SK-MEL-5 (cell line): ENCODE results near the gene MIP. TPM values are rescaled to one million over a fixed set of nuclear protein-coding genes. Genes with fewer than 3 reads are reported as not detected.
"Not testable (repeated sequence)": the region's sequence is repeated elsewhere in the genome, so short reads cannot be mapped to it uniquely, and the experiment has no call there.

Experiments used
- DNase-seq: peaks from one replicate; pipeline ENCODE4 v3.0.0-alpha.2; 2016; ENCODE audit warnings: low read depth, low spot score
- in situ Hi-C: cut with HindIII; loops from 2 replicates; pipeline ENCODE4 v1.10.0; 2016; ENCODE audit warnings: low sequenced_read_pairs, high pct_unique_total_duplicates, low pct_unique_long_range_greater_than_20kb
- polyA plus RNA-seq, 2 experiments: library from polyadenylated mRNA; depleted of rRNA; stranded (reverse); fragments of >200 nt; gene quantifications; 2 replicates each; pipeline ENCODE4 v1.2.3, GENCODE V29; 2015
- total RNA-seq: library from RNA; depleted of rRNA; stranded (reverse); fragments of >200 nt; shearing (Covaris generic); gene quantifications from 2 replicates; pipeline ENCODE4 v1.2.3, GENCODE V29; 2014; rRNA removed

The MIP gene
- total RNA-seq, result not detected in 2 replicates
- polyA plus RNA-seq (2015; cell fraction: cytosol; rRNA removed), result not detected in 2 replicates
- polyA plus RNA-seq (2015; cell fraction: nucleus; rRNA removed), result not detected in 2 replicates

- no peak for DNase-seq
- in situ Hi-C loops, result no loop called here
Measured at GRCh38 chr12:56454557-56454956, at the start of gene MIP. Gene MIP (minus strand): TSS chr12:56454657. CDS start chr12:56454613, 44 bp downstream.

DNA sequence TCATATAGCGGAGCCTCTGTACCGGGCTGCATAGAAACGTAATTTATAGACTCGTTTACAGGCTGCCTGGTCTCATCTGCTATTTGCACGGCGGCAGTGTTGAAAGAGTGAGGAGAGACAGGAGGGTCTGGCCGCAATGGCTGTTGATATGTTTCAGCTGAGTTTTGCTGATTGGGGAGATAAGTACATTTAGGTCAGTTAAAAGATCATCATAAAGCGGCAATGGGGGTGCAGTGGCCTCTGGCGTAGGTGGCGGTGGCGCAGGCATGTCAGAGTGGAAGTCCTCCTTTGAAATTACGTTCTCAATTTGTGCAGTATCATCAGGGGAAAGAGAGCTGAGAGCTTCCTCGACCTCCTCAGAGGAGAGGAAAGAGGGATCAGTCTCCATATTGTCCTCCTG is 45.4 kb upstream of the MIP start:
- in situ Hi-C loops, result loop anchor here (25.0 kb wide), 1 partner anchor 112 kb away; no protein-coding TSS in a partner anchor
- DNase-seq, result not testable (repeated sequence)

DNA sequence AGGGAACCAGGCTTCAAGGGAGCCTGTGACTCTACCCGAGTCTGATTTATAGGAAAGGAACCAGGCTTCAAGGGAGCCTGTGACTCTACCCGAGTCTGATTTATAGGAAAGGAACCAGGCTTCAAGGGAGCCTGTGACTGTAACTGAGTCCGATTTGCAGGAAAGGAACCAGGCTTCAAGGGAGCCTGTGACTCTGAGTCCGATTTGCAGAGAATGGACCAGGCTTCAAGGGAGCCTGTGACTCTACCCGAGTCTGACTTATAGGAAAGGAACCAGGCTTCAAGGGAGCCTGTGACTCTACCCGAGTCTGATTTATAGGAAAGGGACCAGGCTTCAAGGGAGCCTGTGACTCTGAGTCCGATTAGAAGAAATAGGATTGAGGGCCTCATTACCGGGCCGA is 45.0 kb upstream of the MIP start:
- in situ Hi-C loops, result not testable (repeated sequence)

DNA sequence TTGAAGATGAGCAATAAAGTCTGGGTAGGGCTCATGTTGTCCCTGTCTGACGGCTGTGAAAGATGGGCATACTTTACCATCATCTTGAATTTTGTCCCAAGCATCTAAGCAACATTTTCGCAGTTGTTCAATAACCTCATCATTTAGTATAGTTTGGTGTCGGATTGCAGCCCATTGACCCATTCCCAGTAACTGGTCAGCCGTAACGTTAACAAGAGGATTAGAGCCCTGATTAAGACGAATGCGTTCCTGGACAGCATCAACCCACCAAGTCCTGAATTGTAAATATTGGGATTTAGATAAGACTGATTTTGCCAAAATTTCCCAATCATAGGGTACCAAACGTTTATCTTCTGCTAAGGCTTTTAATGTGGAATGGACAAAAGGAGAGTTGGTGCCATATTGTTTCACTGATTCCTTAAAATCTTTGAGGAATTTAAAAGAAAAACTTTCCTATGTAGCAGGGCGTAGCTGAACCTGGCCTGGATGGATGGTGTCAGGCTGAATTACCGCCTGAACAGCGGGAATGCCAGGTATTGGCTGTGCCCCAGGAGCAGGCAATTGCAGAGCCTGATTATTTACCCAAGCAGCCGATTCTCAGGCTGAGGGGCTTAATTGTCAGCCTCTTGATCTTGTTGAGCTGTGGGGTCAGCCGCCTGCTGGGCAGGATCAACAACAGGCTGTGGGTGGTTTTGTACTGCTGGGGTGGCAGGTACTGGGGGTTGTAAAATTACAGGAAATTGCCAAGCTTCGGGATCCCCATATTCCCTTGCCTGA is 43.9 kb upstream of the MIP start:
- in situ Hi-C loops, DNase-seq: not testable (repeated sequence)

More for the DNA sequence above, 45.0 kb upstream of the MIP start:
- not testable (repeated sequence) for DNase-seq

- peak; percentile 36 for DNase-seq
- in situ Hi-C loops, result not testable (repeated sequence)
Measured at GRCh38 chr12:56496704-56497103, 42.2 kb upstream of the MIP start.

- in situ Hi-C loops, DNase-seq: not testable (repeated sequence)
Measured at GRCh38 chr12:56494481-56494880, 40.0 kb upstream of the MIP start.

GRCh38 chr12:56494106-56494415 is 39.6 kb upstream of the MIP start:
- in situ Hi-C loops, DNase-seq: not testable (repeated sequence)

GRCh38 chr12:56493409-56494105 is 39.1 kb upstream of the MIP start:
- in situ Hi-C loops, DNase-seq: not testable (repeated sequence)

- no peak for DNase-seq
- in situ Hi-C loops, result no loop called here
Measured at GRCh38 chr12:56490360-56490759, 35.9 kb upstream of the MIP start.

DNA sequence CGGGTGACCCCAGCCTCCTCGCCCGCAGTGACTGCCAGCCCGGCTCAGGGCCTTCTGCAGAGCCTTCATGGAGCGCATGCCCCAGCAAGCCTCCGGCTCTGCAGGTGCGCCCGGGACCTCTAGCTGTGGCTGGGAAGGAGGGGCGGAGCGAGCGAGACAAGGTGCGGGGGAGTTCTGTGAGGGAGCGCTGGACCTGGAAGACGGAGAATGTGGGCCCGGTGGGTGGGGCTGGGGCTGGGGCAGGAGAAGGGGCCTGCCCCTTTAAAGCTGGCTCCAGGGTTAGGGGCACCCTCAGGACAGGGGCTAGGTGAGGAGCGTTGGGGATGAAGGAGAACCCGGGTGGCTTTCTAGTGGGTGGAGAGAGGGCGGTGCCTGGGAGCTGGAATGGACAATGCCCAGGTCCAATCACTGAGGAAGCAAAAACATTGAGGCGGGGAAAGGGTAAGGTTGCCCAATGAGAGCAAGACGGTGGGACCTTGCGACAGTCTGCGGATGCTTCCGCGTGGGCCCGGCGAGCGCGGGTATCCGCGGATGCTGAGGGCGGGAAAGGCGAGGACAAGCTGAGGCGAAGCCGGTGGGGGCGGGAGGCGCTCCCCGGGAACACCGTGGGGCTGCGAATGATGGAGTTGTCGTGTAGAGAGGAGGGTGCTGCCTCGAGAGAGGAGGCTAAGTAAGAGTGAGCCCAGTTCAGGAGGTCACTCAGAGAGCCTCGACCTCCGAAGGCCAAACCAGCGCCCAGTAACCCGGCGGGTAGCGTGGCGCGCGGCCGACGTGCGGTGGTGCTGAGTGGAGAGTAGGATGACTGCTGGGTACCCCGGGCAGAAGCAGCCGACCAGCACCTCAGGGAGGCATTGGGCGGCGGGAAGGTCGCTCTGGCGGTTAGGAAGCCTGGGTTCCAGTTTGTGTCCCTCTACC is 33.8 kb upstream of the MIP start, which contains the start of gene GLS2:
TSS of gene GLS2 (minus strand) at position 121 of the 915 bp plus-strand sequence. CDS start at position 78, 43 bp downstream.
- in situ Hi-C loops, result no loop called here
- no peak for DNase-seq

- in situ Hi-C loops, result no loop called here
- DNase-seq, result no peak
Measured at GRCh38 chr12:56487448-56488040, 33.1 kb upstream of the MIP start.

GRCh38 chr12:56486694-56487093 is 32.2 kb upstream of the MIP start:
- no peak for DNase-seq
- in situ Hi-C loops, result no loop called here

GRCh38 chr12:56484566-56484965 is 30.1 kb upstream of the MIP start:
- in situ Hi-C loops, result no loop called here
- no peak for DNase-seq

- no peak for DNase-seq
- in situ Hi-C loops, result no loop called here
Measured at GRCh38 chr12:56479625-56480024, 25.2 kb upstream of the MIP start.

GRCh38 chr12:56477521-56478225 is 23.2 kb upstream of the MIP start:
- in situ Hi-C loops, result no loop called here
- DNase-seq, result no peak

- in situ Hi-C loops, result no loop called here
- DNase-seq, result no peak
Measured at GRCh38 chr12:56476972-56477432, 22.5 kb upstream of the MIP start.

- no peak for DNase-seq
- in situ Hi-C loops, result no loop called here
Measured at GRCh38 chr12:56476143-56476542, 21.7 kb upstream of the MIP start.
